HEK293 (cell line): ENCODE results near the gene ARHGEF4.

Experiments used
- GFI1B ChIP-seq: fragments of 450-650 bp; formaldehyde crosslinking; IDR thresholded peaks from 2 replicates; pipeline ENCODE4 v1.5.1; 2016; ENCODE audit warnings: missing biosample characterization, missing genetic modification characterization
- YY1 ChIP-seq: fragments of 450-650 bp; formaldehyde crosslinking; IDR thresholded peaks from 2 replicates; pipeline ENCODE4 v1.5.1; 2018; ENCODE audit warnings: missing biosample characterization, missing genetic modification characterization
- ZNF140 ChIP-seq: fragments of 450-650 bp; formaldehyde crosslinking; IDR thresholded peaks from 2 replicates; pipeline ENCODE4 v1.5.1; 2016; ENCODE audit warnings: missing biosample characterization, missing genetic modification characterization
- ZNF670 ChIP-seq: fragments of 450-650 bp; formaldehyde crosslinking; IDR thresholded peaks from 2 replicates; pipeline ENCODE4 v1.5.1; 2016; ENCODE audit warnings: missing biosample characterization, missing genetic modification characterization, low read depth
- ZNF704 ChIP-seq: fragments of 450-650 bp; formaldehyde crosslinking; IDR thresholded peaks from 2 replicates; pipeline ENCODE4 v1.5.1; 2016; ENCODE audit warnings: missing biosample characterization, missing genetic modification characterization
- ZNF843 ChIP-seq: fragments of 450-650 bp; formaldehyde crosslinking; IDR thresholded peaks from 2 replicates; pipeline ENCODE4 v1.5.1; 2016; ENCODE audit warnings: missing biosample characterization, missing genetic modification characterization
- ZSCAN16 ChIP-seq: fragments of 450-650 bp; formaldehyde crosslinking; IDR thresholded peaks from 2 replicates; pipeline ENCODE4 v1.5.1; 2016; ENCODE audit warnings: missing biosample characterization, missing genetic modification characterization
- TF ChIP-seq, protein P1 (sequence below): fragments of 450-650 bp; formaldehyde crosslinking; IDR thresholded peaks from 2 replicates; pipeline ENCODE4 v1.5.1; 2016; ENCODE audit warnings: missing biosample characterization, missing genetic modification characterization

GRCh38 chr2:130849896-130850787 is 13.4 kb downstream of the ARHGEF4 start:
- TF ChIP-seq ZNF140 (no peak), GFI1B (tag by site-specific recombination) (no peak), ZNF704 (tag by site-specific recombination) (no peak), YY1 (tag by site-specific recombination) (no peak), ZNF670 (tag by site-specific recombination) (no peak), ZNF843 (no peak), ZSCAN16 (tag by site-specific recombination) (no peak)
- TF ChIP-seq, protein P1, sequence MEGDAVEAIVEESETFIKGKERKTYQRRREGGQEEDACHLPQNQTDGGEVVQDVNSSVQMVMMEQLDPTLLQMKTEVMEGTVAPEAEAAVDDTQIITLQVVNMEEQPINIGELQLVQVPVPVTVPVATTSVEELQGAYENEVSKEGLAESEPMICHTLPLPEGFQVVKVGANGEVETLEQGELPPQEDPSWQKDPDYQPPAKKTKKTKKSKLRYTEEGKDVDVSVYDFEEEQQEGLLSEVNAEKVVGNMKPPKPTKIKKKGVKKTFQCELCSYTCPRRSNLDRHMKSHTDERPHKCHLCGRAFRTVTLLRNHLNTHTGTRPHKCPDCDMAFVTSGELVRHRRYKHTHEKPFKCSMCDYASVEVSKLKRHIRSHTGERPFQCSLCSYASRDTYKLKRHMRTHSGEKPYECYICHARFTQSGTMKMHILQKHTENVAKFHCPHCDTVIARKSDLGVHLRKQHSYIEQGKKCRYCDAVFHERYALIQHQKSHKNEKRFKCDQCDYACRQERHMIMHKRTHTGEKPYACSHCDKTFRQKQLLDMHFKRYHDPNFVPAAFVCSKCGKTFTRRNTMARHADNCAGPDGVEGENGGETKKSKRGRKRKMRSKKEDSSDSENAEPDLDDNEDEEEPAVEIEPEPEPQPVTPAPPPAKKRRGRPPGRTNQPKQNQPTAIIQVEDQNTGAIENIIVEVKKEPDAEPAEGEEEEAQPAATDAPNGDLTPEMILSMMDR (tag by site-specific recombination): no peak
